Iris pigment epithelial cell (primary cell): ENCODE results near the gene FAAP20.

ENCODE experiments used
- DNase-seq: peaks from one replicate; pipeline ENCODE4 v3.0.0-alpha.2; 2011; ENCODE audit warnings: low read depth

The FAAP20 gene

GRCh38 chr1:2212274-2212531, 17.6 kb upstream of the FAAP20 start:
- peak; percentile 22 for DNase-seq

DNA sequence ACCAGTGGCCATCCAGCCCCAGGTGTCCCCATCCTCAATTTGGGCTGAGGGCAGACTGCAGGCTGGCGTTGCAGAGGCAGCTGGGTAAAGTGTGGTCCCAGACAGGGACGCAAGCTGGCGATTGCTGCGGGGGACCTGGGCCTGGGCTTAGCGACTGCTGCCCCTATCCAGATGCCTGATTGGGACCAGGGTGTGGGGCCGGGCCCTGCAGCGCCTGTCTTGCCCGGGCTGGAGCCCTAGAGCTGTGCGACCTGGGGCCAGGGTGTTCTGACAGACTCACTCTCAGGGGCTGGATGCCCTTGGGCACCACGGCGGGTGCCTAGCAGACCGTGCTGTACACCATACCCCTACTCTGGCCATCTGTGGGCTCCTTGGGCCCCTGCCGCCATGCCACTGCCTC, 16.2 kb upstream of the FAAP20 start:
- DNase-seq, result no peak

DNA sequence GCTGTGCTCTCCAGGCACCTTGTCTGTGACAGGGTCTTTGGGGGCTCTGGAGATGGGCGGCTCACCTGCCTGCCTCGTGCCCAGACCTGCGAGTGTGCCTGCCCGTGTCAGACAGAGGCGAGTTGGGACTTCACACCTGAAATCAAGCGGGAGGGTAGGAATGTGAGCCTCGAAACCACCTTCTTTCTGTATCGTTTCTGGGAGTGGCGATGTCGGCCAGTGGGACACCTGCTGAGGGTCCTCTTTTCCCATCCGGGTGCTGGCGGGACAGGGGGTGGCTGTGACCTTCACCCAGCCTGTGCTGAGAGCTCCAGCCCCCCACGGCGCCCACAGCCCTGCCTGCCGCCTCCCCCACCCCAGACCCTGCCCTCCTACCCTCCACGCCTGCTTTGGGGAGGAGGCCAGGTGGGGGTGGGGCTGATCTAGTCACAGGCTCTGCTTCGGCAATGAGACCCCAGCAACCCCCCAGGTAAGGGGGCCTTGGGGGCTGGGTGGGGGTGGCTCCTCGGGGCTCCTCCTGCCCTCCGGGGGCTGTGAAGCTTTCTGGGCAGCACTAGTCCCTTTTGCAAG, 15.6 kb upstream of the FAAP20 start:
- DNase-seq, result no peak

DNA sequence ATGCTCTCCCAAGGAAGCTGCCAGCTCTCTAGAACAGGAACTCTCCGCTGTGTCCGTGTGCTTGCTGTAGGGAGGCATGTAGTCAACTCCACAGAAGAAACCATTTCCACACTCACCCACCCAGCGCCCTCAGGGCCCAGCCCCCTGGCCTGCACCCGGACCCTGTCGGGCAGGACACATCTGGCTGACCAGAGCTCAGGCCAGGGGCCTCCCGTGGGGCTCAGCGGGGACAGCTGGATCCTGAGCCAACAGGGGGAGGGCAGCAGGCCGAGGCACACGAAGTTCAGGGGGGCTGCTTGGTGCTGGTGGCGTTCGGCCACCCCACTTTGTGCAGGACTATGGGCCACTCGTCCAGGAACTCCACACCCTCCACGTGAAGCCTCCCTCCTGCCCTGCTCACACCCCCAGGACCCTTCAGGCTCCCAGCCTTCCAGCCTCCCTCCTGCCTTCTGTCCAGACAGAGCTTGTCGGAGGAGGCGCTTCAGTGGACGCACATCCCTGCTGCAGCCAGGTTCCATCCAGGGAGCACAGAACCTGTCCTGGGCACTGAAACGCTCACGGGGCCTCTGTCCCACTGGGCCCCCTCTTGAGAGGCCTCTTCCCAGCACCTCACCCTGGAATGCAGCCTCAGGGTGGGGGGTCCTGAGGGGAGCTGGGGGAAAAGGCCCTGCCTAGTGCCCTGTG, 15.0 kb upstream of the FAAP20 start:
- no peak for DNase-seq

- peak; percentile 75 for DNase-seq
These were observed 14.0 kb upstream of the FAAP20 start for GRCh38 chr1:2208309-2209239.

DNA sequence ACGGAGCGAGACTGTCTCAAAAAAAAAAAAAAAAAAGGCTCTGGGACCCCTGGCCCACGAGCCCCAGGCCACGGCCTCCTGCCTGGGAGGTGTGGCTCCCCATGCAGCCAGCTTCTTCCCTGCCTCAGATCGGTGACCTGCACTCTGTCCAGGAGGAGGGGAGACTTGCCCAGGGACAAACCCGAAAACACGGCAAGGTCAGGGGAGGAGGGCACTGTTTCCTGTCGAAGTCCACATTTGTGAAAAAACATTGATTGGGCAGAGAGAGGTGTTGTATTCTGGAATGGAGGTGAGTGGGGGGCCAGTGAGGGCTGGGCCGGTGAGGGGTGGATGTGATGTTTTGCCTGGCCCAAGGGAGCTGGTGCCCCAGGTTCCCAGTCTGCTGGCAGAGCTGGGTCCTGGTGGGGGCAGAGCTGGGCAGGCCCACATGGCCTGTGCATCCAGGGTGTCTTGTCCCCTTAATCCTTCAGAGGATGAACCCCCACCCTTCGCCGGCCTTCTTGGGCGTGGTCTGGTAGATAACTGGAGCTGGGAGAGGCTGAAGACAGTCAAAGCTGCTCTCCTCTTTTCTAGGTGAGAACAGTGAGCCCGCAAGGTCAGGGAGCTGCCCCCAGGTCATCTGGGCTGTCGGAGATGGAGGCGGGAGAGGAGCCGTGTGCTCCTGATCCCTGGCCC, 12.4 kb upstream of the FAAP20 start:
- DNase-seq, result no peak

DNA sequence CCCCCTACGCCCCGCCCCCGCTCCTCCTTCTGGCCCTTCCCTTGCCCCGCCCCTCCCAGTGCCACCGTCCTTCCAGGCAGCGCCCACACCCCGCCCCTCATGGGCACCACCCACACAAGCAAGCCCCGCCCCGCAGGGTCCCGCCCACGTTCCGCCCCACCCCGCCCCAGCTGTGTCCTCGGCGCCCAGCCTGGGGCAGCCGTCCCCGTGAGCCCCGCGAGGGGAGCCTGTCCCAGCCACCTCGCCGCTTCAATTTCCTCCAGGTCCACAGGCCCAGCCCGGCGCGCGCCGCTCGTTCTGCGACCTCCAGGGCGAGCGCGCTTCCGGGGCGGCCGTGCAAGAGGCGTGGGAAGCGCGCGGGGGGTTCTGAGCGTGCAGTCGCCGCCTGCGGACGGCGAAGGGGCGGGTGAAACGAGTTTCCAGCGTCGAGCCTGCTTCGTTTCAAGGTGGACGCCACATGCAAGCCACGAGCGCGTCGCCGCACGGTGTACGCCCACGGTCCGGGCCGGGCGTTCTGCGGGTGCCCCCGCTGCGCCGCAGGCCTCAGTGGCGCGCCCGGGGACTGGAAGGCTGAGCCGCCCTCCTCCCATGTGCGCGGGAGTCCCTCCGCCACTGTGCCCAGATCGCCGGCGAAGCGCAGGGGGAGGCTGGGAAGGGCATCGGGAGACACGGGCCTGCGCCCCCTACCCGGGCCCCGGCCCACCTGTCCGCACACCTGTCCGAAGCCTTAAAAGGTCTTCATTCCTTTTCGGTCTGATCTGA, 10.8 kb upstream of the FAAP20 start:
- peak; percentile 94 for DNase-seq

- DNase-seq, result peak; percentile 60
These were observed 10.0 kb upstream of the FAAP20 start for GRCh38 chr1:2204415-2205190.

DNA sequence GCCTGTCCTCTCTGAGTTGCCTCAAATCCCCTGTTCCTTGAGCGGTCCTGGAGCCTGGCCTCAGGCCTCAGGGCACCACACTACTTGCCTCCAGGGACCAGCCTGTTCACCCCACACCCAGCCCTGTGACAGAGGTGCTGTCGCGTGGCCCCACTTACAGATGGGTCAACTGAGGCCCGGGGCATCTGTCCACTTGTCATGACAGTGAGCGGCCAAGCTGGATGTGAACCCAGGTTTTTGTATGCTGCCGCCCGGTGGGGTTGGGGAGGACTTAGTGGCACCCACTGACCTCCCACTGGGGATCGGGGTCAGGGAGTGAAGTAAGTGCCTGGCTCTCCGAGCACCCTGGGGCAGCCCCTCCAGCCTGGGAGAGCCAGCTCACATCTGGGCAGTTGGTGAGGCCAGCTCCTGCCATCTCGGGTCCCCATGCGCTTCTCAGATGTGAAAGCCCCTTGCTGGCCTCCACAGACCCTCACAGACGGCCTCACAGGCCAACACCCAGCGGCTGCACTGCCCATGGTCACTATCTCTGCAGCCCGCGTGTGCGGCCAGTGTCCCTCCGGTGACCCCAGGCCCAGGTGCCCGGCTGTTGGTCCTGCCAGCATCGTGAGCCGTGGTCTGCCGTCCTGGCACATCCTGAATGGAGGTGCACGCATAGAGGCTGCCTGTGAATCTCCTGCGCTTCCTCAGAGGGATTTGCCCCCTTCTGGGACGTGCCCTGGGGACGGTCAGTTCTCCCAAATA, 9.3 kb upstream of the FAAP20 start:
- DNase-seq, result no peak

GRCh38 chr1:2202843-2203601, 8.4 kb upstream of the FAAP20 start:
- DNase-seq, result no peak

DNA sequence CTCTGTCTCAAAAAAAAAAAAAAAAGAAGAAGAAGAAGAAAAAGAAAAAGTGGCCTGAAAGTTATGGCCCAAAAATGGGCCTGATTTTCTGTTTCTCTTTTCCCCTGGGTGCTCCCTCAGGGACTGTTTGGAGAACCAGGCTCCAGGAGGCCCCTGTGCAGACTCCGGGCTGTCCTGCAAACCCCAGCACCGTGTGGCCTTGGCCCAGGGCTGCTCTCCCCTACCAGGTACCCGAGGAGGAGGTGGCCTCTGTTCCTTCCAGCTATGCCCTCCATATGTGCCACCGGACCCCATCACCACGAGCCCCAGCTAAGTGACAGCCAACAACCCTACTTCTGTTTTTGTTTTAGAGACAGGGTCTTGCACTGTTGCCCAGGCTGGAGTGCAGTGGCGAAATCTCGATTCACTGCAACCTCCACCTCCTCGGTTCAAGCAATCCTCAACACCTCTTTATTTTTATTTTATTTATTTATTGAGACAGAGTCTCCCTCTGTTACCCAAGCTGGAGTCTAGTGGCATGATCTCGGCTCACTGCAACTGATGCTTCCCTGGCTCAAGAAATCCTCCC, 7.5 kb upstream of the FAAP20 start:
- no peak for DNase-seq

DNA sequence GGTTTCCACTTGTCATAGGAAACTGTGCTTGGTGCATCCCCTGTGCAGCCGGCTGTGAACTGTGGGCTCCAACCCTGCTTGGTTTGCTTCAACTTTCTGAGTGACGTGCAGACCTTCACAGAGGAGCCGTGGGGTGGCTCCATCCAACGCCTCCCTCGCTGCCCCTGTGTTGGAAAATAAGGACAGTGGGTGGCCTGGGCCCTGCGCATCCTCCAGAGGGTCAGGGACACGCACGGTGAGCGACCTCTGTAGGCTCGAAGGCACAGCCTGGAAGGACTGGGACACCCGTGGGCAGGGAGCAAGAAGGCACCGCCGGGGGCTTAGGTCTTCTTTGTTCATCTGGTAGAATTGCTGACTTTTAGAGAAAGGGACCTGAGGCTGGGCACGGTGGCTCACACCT, 6.5 kb upstream of the FAAP20 start:
- no peak for DNase-seq

GRCh38 chr1:2200308-2200943, 5.9 kb upstream of the FAAP20 start:
- DNase-seq, result no peak

DNA sequence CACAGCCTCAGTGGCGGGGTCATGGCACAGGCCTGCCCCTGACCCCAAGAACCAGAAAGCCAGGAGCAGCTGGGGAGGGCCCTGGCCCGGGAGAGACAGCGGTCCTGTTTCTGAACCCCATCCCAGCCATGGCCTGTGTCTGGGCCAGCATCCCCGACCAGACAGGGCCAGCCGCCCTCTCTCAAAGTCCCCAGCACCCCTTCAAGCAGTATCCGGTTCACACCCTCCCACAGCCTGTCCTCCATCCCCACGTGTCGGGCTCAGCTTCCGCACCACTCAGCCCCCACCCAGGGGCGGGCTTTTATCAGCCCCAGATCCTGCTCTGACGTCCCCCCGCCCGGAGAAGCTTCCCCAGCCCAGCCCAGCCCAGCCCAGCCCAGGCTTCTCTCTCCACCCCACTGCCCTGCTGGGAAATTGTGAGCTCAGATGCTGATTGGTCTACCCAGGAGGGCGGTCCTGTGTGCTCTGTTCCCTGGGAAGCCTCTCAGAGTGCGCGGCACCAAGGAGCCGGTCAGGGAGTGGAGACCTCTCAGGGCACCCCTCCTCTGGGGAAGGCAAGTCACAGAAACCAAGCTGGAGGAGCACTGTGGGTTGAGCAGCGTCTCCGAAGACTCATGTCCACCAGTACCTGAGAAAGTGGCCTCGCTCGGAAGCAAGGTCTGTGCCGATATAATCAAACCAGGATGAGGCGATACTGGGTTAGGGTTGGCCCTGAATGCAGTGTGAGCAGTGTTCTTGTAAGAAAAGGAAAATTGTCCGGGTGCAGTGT, 4.7 kb upstream of the FAAP20 start:
- peak; percentile 94 for DNase-seq

DNA sequence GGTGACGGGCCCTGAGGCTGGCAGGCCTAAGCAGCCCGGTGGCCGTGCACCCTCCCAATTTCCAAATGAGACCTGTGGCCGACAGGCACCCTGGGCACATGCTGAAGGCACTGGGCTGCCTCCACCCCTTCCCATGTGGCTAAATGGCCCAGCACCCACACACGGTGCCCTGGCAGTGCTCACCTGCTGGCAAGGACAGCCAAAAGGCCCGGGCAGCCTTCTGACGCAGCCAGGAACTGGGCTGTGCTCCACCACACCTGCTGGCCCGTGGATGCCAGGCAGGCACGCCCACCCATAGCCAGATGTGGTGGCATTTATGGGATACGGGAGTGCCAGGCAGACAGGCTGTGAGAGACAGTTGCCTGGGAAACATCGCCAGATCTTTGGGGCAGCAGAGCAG, 4.0 kb upstream of the FAAP20 start:
- no peak for DNase-seq

DNA sequence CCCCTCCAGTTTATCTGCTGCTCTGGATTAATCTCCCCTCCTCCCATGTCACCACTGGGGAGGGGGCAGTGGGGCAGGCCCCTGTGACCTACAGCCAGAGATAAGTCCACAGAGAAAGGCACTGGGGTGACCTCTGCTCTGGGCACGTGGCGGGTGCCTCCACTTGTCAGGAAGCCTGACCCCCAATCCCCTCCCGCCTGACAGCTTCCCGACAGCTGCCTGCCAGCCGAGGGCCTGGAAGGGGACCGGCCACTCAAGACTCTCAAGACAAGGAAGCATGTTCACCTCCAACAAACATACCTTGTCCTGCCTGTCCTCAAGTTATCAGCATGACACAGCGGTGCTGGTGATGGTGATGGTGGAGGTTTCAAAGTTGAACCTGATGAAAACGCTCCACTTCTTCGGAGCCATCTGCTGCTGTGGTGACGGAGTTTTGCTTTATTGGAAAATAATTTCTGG, 3.2 kb upstream of the FAAP20 start:
- no peak for DNase-seq

DNA sequence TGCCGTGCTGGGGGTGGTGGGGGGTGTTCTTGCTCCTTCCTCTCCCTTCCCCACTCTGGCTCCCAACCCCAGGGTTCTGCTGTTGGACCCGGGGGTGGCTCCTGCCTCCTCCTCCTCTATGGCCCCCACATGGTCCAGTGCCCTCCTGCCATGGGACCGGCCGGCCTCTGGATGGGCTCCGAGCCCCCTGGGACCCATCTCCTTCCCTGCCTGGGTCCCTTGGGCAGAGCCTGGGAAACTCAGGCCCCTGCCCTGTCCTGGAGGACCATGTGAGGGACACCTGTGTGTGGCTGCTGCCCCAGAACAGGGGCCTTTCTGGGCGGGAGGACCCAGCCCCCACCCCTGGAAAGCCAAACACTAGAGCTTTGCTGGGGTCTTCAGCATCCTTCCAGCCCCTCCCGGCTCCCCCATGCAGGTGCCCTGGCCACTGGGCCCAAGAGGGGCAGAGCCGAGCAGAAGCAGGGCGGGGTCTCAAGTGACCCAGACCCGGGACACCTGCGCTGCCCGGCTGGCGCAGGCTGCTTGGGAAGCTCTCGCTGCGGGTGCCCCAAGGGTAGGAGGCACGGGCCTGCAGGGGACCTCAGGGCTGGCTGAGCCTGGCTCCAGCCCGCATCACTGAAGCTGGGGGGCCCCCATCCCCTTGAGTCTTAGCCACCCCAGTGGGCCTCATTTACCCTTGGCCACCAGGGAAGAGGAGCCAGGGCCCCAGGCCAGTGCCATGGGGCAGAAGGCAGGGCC, 2.5 kb upstream of the FAAP20 start:
- DNase-seq, result no peak
